ENCODE data around the gene S100G.

The S100G gene

GRCh38 chrX:16702700-16703599 lies 53.0 kb downstream of the S100G start:
- no peaks in the 10 kb centered on the region for H3K9me3 Mint-ChIP-seq
- H3K36me3 Mint-ChIP-seq (ENCODE audit: low read depth) = peaks cover 75% of the 10 kb centered on the region
- no peak overlapping the region for H3K27ac Mint-ChIP-seq
- DNase-seq = no peak
- H3K4me1 Mint-ChIP-seq = no peaks in the 10 kb centered on the region
- TF ChIP-seq CTCF (IDR thresholded peaks at IDR 0.05) = no peak
- no peaks in the 10 kb centered on the region for H3K27me3 Mint-ChIP-seq (ENCODE audit: low read depth, poor library complexity)
- H3K4me3 Mint-ChIP-seq = no peak overlapping the region
